Suprapubic skin (tissue), 3 donors: Measurements from ENCODE around the gene HAPLN2.

Experiments used
- POLR2A ChIP-seq, 2 donors: fragments of 450-650 bp; IDR thresholded peaks; one replicate each; pipeline ENCODE4 v1.6.1; 2017; ENCODE audit warnings: antibody characterized with exemption in 2 of 2, mild to moderate bottlenecking in 2 of 2, moderate library complexity in 2 of 2
- TF ChIP-seq, protein P1 (sequence below), 2 donors: fragments of 200-600 bp in 1 of 2; fragments of 450-650 bp in 1 of 2; sonication (generic) in 1 of 2; IDR thresholded peaks; one replicate each; pipeline ENCODE4 v1.5.1; 2016 to 2019; ENCODE audit warnings: antibody characterized with exemption in 2 of 2, mild to moderate bottlenecking in 1 of 2, moderate library complexity in 1 of 2

GRCh38 chr1:156658945-156659574 is 39.8 kb downstream of the HAPLN2 start:
- TF ChIP-seq, protein P1, sequence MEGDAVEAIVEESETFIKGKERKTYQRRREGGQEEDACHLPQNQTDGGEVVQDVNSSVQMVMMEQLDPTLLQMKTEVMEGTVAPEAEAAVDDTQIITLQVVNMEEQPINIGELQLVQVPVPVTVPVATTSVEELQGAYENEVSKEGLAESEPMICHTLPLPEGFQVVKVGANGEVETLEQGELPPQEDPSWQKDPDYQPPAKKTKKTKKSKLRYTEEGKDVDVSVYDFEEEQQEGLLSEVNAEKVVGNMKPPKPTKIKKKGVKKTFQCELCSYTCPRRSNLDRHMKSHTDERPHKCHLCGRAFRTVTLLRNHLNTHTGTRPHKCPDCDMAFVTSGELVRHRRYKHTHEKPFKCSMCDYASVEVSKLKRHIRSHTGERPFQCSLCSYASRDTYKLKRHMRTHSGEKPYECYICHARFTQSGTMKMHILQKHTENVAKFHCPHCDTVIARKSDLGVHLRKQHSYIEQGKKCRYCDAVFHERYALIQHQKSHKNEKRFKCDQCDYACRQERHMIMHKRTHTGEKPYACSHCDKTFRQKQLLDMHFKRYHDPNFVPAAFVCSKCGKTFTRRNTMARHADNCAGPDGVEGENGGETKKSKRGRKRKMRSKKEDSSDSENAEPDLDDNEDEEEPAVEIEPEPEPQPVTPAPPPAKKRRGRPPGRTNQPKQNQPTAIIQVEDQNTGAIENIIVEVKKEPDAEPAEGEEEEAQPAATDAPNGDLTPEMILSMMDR (IDR thresholded peaks at IDR 0.05) = no peak
- TF ChIP-seq POLR2A (IDR thresholded peaks at IDR 0.05) = no peak
